GM18499 (cell line): Measurements from ENCODE around the gene ZNF385B.
"Not testable (repeated sequence)": the region's sequence is repeated elsewhere in the genome, so short reads cannot be mapped to it uniquely, and the experiment has no call there.

Source experiments
- ATAC-seq: cut with Tn5 transposase; IDR thresholded peaks from one replicate; pipeline ENCODE4 v1.9.1; 2021; ENCODE audit warnings: moderate number of reproducible peaks; ENCODE audit not compliant: insufficient read depth, unreplicated experiment

Gene ZNF385B

GRCh38 chr2:179805001-179805400, 56.4 kb downstream of the ZNF385B start:
- no peak for ATAC-seq

- no peak for ATAC-seq
Measured at GRCh38 chr2:179804206-179804605, 57.2 kb downstream of the ZNF385B start.

GRCh38 chr2:179802051-179802882, 59.1 kb downstream of the ZNF385B start:
- ATAC-seq: no peak

- no peak for ATAC-seq
Measured at GRCh38 chr2:179800776-179801175, 60.6 kb downstream of the ZNF385B start.

GRCh38 chr2:179796213-179797007, 65.0 kb downstream of the ZNF385B start:
- ATAC-seq: no peak

- ATAC-seq: no peak
Measured at GRCh38 chr2:179793902-179794301, 67.5 kb downstream of the ZNF385B start.

- no peak for ATAC-seq
Measured at GRCh38 chr2:179793238-179793637, 68.2 kb downstream of the ZNF385B start.

- no peak for ATAC-seq
Measured at GRCh38 chr2:179790235-179791217, 70.9 kb downstream of the ZNF385B start.

- ATAC-seq: no peak
Measured at GRCh38 chr2:179788104-179788503, 73.3 kb downstream of the ZNF385B start.

- no peak for ATAC-seq
Measured at GRCh38 chr2:179787601-179788000, 73.8 kb downstream of the ZNF385B start.

GRCh38 chr2:179785902-179786301, 75.5 kb downstream of the ZNF385B start:
- ATAC-seq: no peak

- not testable (repeated sequence) for ATAC-seq
Measured at GRCh38 chr2:179782346-179782745, 79.1 kb downstream of the ZNF385B start.

GRCh38 chr2:179773986-179774385, 87.4 kb downstream of the ZNF385B start:
- no peak for ATAC-seq

GRCh38 chr2:179772346-179772745, 89.1 kb downstream of the ZNF385B start:
- ATAC-seq: no peak

GRCh38 chr2:179771791-179772190, 89.6 kb downstream of the ZNF385B start:
- ATAC-seq: no peak

- ATAC-seq: no peak
Measured at GRCh38 chr2:179770029-179770428, 91.4 kb downstream of the ZNF385B start.

- no peak for ATAC-seq
Measured at GRCh38 chr2:179769323-179769722, 92.1 kb downstream of the ZNF385B start.

- ATAC-seq: no peak
Measured at GRCh38 chr2:179768765-179769164, 92.6 kb downstream of the ZNF385B start.

GRCh38 chr2:179765666-179766065, 95.7 kb downstream of the ZNF385B start:
- ATAC-seq: no peak

- no peak for ATAC-seq
Measured at GRCh38 chr2:179764710-179765109, 96.7 kb downstream of the ZNF385B start.
